ENCODE results near the gene MAP7. TPM values are rescaled to one million over a fixed set of nuclear protein-coding genes. Genes with fewer than 3 reads are reported as not detected.

The MAP7 gene
- total and polyA plus RNA-seq, 2 donors (not counting 3 experiments of a cell fraction or from before 2014, with no cell fraction given): 0.07 to 0.42 TPM

DNA sequence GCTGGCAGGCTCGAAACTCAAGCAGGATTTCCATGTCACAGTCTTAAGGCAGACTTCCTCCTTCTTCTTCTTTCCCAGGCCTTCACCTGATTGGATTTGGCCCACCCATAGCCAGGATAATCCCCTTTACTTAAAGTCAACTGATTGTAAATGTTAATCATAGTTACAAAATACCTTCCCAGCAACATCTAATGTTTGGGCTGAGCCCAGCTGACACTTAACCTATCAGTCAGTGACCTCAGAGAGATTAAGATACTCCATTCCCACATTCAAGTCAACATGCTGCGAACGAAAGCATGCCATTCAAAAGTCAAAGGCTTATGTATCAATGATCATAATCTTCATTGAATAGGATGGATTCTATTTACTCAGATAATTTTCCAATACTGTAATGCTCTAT, 16.0 kb downstream of the MAP7 start:
- CTCF ChIA-PET: no interaction called here
- Histone ChIP-seq H4K20me1 (replicated peaks; ENCODE audit: control insufficient read depth, extremely low read depth, insufficient read depth, low read length) (no peaks in the 10 kb centered on the region), H3K9me1 (replicated peaks; ENCODE audit: control insufficient read depth, extremely low read depth, insufficient read depth, low read length) (no peaks in the 10 kb centered on the region), H3K9ac (replicated peaks; ENCODE audit: extremely low read depth, insufficient read depth, low read length) (no peak overlapping the region), H3K4me3 (replicated peaks in 1 of 3; ENCODE audit: insufficient read depth in 1 of 3, low read depth in 1 of 3, low read length in 3 of 3) (no peak overlapping the region), H3K36me3 (ENCODE audit: control insufficient read depth in 2 of 2, extremely low read depth in 1 of 2, insufficient read depth in 2 of 2, low read length in 2 of 2) (no peaks in the 10 kb centered on the region), H3K4me2 (ENCODE audit: insufficient read depth, low read length) (no peak overlapping the region), H2AFZ (ENCODE audit: low read depth, low read length) (no peak overlapping the region), H3K4me1 (ENCODE audit: control insufficient read depth, extremely low read depth, insufficient read depth, low read length) (no peaks in the 10 kb centered on the region), H3K27me3 (ENCODE audit: control insufficient read depth in 2 of 2, insufficient read depth in 2 of 2, low read length in 2 of 2) (peaks cover 7 to 14% of the 10 kb centered on the region in 2 experiments), H3K79me2 (ENCODE audit: control insufficient read depth, insufficient read depth, low read length) (no peaks in the 10 kb centered on the region), H3K27ac (ENCODE audit: insufficient read depth, low read depth, low read length) (no peak overlapping the region), H3K9me3 (replicated peaks; ENCODE audit: control insufficient read depth, insufficient read depth, low read length) (no peaks in the 10 kb centered on the region)
- TF ChIP-seq JUN (IDR thresholded peaks at IDR 0.05; ENCODE audit: borderline replicate concordance, insufficient read depth, insufficient read length, low read depth) (no peak), MYC (IDR thresholded peaks at IDR 0.05; ENCODE audit: low read depth, low read length) (no peak), POLR2A (IDR thresholded peaks at IDR 0.05; ENCODE audit: low read depth, low read length) (no peak), EZH2 (IDR thresholded peaks at IDR 0.05; ENCODE audit: borderline replicate concordance, low read depth, low read length, severe bottlenecking) (no peak), FOS (IDR thresholded peaks at IDR 0.05; ENCODE audit: borderline replicate concordance, insufficient read depth, low read length) (no peak), POLR2AphosphoS5 (IDR thresholded peaks at IDR 0.05; ENCODE audit: insufficient read depth, low read depth, low read length) (no peak), GATA2 (IDR thresholded peaks at IDR 0.05; ENCODE audit: insufficient read depth, insufficient read length, low read depth, low read length) (no peak)
- TF ChIP-seq, protein P1, sequence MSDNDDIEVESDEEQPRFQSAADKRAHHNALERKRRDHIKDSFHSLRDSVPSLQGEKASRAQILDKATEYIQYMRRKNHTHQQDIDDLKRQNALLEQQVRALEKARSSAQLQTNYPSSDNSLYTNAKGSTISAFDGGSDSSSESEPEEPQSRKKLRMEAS (IDR thresholded peaks at IDR 0.05; ENCODE audit: insufficient read depth, insufficient read length): no peak
- TF ChIP-seq, protein P2, sequence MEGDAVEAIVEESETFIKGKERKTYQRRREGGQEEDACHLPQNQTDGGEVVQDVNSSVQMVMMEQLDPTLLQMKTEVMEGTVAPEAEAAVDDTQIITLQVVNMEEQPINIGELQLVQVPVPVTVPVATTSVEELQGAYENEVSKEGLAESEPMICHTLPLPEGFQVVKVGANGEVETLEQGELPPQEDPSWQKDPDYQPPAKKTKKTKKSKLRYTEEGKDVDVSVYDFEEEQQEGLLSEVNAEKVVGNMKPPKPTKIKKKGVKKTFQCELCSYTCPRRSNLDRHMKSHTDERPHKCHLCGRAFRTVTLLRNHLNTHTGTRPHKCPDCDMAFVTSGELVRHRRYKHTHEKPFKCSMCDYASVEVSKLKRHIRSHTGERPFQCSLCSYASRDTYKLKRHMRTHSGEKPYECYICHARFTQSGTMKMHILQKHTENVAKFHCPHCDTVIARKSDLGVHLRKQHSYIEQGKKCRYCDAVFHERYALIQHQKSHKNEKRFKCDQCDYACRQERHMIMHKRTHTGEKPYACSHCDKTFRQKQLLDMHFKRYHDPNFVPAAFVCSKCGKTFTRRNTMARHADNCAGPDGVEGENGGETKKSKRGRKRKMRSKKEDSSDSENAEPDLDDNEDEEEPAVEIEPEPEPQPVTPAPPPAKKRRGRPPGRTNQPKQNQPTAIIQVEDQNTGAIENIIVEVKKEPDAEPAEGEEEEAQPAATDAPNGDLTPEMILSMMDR (IDR thresholded peaks at IDR 0.05; ENCODE audit: extremely low read depth in 1 of 2, insufficient read depth in 1 of 2, low read depth in 1 of 2, low read length in 2 of 2): no peak
- BruUV-seq (replicated peaks): no TSS peak
- intact Hi-C loops (cut with micrococcal nuclease) (no loop called here), dilution Hi-C loops (cut with MboI; ENCODE audit: extremely low pct_ligation_motif_present, low sequenced_read_pairs) (no loop called here)
- DNase-seq (ENCODE audit: low read depth, low spot score): no peak
- POLR2A ChIA-PET: no interaction called here
- FAIRE-seq: no peak
